ENCODE results near the gene FERMT1. TPM values are rescaled to one million over a fixed set of nuclear protein-coding genes. Genes with fewer than 3 reads are reported as not detected.

FERMT1 gene
- total RNA-seq, 4 donors from 2014 or later = 0.78 to 3.5 (median 1.2) TPM

- Histone ChIP-seq H3K36me3 (peaks cover 0 to 42% (median 12%) of the 10 kb centered on the region in 3 donors), H3K27ac (no peak overlapping the region), H3K9me3 (no peaks in the 10 kb centered on the region), H3K4me3 (no peak overlapping the region), H3K4me1 (no peaks in the 10 kb centered on the region), H3K27me3 (no peaks in the 10 kb centered on the region)
- 60 to 92% methylated on average over 2 of the region's 2 CpGs for WGBS, 2 donors
- no peak for TF ChIP-seq CTCF (IDR thresholded peaks at IDR 0.05)
- TF ChIP-seq EP300 (IDR thresholded peaks at IDR 0.05) = no peak
- no peak for TF ChIP-seq POLR2A (IDR thresholded peaks at IDR 0.05)
- DNase-seq (ENCODE audit: low spot score in 2 of 2) = no peak
These were observed 78.7 kb downstream of the FERMT1 start for GRCh38 chr20:6044115-6044514.

- Histone ChIP-seq H3K36me3 (peaks cover 0 to 63% (median 15%) of the 10 kb centered on the region in 3 donors), H3K27ac (no peak overlapping the region), H3K9me3 (no peaks in the 10 kb centered on the region), H3K4me3 (no peak overlapping the region), H3K27me3 (no peaks in the 10 kb centered on the region), H3K4me1 (no peaks in the 10 kb centered on the region)
- 86 to 91% methylated on average over 22 to 24 of the region's 26 CpGs for WGBS, 2 donors
- TF ChIP-seq CTCF (IDR thresholded peaks at IDR 0.05) (no peak), POLR2A (IDR thresholded peaks at IDR 0.05) (no peak), EP300 (IDR thresholded peaks at IDR 0.05) (no peak)
- no peak for DNase-seq (ENCODE audit: low spot score in 2 of 2)
These were observed 81.0 kb downstream of the FERMT1 start for GRCh38 chr20:6041808-6042265.

GRCh38 chr20:6040958-6041807 is 81.6 kb downstream of the FERMT1 start:
- H3K36me3 ChIP-seq = peaks cover 0 to 69% (median 20%) of the 10 kb centered on the region in 3 donors
- no peak overlapping the region for H3K27ac ChIP-seq
- H3K4me3 ChIP-seq = no peak overlapping the region
- no peaks in the 10 kb centered on the region for H3K27me3 ChIP-seq
- H3K4me1 ChIP-seq = no peaks in the 10 kb centered on the region
- TF ChIP-seq CTCF (IDR thresholded peaks at IDR 0.05) (no peak), POLR2A (IDR thresholded peaks at IDR 0.05) (no peak), EP300 (IDR thresholded peaks at IDR 0.05) (no peak)
- 74 to 85% methylated on average over 40 to 52 of the region's 67 CpGs for WGBS, 2 donors
- DNase-seq (ENCODE audit: low spot score in 2 of 2) = no peak
- H3K9me3 ChIP-seq = no peaks in the 10 kb centered on the region

DNA sequence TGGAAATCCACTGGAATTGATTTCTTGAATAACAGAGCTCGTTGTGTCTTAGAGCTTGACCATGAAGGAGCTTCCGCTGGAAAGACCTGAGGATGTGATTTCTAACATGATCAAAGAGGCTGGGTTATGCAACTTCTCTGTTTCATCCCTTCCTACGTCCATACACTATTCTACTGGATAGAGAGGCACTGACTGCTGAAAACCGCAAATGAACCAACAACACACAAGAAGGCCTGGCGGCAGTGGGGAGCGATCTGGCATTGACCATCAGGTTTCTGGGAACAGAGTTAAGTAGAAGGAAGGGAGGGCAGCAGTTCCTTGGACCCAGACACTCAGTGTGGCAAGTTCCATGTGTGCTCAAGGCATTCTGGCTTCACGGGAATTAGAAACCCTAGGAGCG is 82.3 kb downstream of the FERMT1 start:
- H3K36me3 ChIP-seq = peaks cover 4 to 76% (median 20%) of the 10 kb centered on the region in 3 donors
- WGBS, 2 donors = 92 to 93% methylated on average over 8 of the region's 8 CpGs
- no peak overlapping the region for H3K27ac ChIP-seq
- TF ChIP-seq POLR2A (IDR thresholded peaks at IDR 0.05) (no peak), EP300 (IDR thresholded peaks at IDR 0.05) (no peak), CTCF (IDR thresholded peaks at IDR 0.05) (no peak)
- no peaks in the 10 kb centered on the region for H3K27me3 ChIP-seq
- H3K4me3 ChIP-seq = no peak overlapping the region
- no peaks in the 10 kb centered on the region for H3K4me1 ChIP-seq
- H3K9me3 ChIP-seq = no peaks in the 10 kb centered on the region
- DNase-seq (ENCODE audit: low spot score in 2 of 2) = no peak

DNA sequence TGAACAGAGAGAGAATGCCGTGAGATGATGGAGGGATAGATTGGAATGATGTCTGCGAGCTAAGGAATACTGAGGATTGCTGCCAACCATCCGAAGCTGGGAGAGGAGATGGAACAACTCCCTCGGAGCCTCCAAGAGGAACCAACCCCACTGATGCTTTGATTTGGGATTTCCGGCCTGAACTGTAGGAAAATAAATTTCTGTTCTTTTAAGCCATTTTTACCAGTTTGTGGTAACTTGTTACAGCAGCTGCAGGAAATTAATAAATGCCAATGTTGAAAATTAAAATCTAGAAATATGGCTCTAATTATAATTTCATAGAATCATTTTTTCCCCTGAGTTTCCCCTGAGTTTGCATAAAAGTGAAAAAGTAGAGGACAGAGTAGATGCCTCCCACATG is 83.1 kb downstream of the FERMT1 start:
- H3K4me3 ChIP-seq = no peak overlapping the region
- no peaks in the 10 kb centered on the region for H3K4me1 ChIP-seq
- TF ChIP-seq CTCF (IDR thresholded peaks at IDR 0.05) (no peak), POLR2A (IDR thresholded peaks at IDR 0.05) (no peak), EP300 (IDR thresholded peaks at IDR 0.05) (no peak)
- no peak overlapping the region for H3K27ac ChIP-seq
- 71 to 73% methylated on average over 5 of the region's 5 CpGs for WGBS, 2 donors
- H3K36me3 ChIP-seq = peaks cover 4 to 83% (median 20%) of the 10 kb centered on the region in 3 donors
- H3K9me3 ChIP-seq = no peaks in the 10 kb centered on the region
- no peak for DNase-seq (ENCODE audit: low spot score in 2 of 2)
- H3K27me3 ChIP-seq = no peaks in the 10 kb centered on the region

Data from tibial nerve (tissue), 4 donors.